Tibial nerve (tissue), 4 donors: Measurements from ENCODE around the gene C16orf96. TPM values are rescaled to one million over a fixed set of nuclear protein-coding genes. Genes with fewer than 3 reads are reported as not detected.

Experiments
- DNase-seq, 2 donors: peaks; one replicate each; pipeline ENCODE4 v3.0.0-alpha.2; 2019; ENCODE audit warnings: low spot score in 2 of 2
- H3K27ac ChIP-seq, 4 donors: fragments of 200-600 bp; sonication (generic) in 3 of 4; one replicate each; pipeline ENCODE4 v1.5.1; 2017 to 2019; ENCODE audit warnings: mild to moderate bottlenecking in 1 of 4
- H3K27me3 ChIP-seq, 2 donors: fragments of 200-600 bp; sonication (generic) in 1 of 2; one replicate each; pipeline versions ENCODE4 v1.5.1 to v1.6.0; 2017 to 2019
- H3K36me3 ChIP-seq, 3 donors: fragments of 200-600 bp; sonication (generic); one replicate each; pipeline ENCODE4 v1.5.1; 2018 to 2019
- H3K4me1 ChIP-seq, 4 donors: fragments of 200-600 bp; sonication (generic) in 3 of 4; one replicate each; pipeline ENCODE4 v1.5.1; 2017 to 2019
- H3K4me3 ChIP-seq, 4 donors: fragments of 200-600 bp; sonication (generic) in 3 of 4; one replicate each; pipeline ENCODE4 v1.5.1; 2017 to 2019; ENCODE audit warnings: mild to moderate bottlenecking in 1 of 4, moderate library complexity in 1 of 4
- H3K9me3 ChIP-seq, 4 donors: fragments of 200-600 bp; sonication (generic) in 3 of 4; one replicate each; pipeline ENCODE4 v1.5.1; 2017 to 2019
- EP300 ChIP-seq, 2 donors: sonication (generic); formaldehyde crosslinking; IDR thresholded peaks; one replicate each; pipeline ENCODE4 v1.6.1; 2017; ENCODE audit warnings: antibody characterized with exemption in 2 of 2, mild to moderate bottlenecking in 1 of 2
- POLR2A ChIP-seq, 2 donors: fragments of 450-650 bp; IDR thresholded peaks; one replicate each; pipeline ENCODE4 v1.6.1; 2017; ENCODE audit warnings: antibody characterized with exemption in 2 of 2, mild to moderate bottlenecking in 2 of 2, moderate library complexity in 2 of 2
- WGBS, 2 donors: methylation state at CpG; one replicate each; pipeline ENCODE4 v1.1.5; 2018; 5-methylcytosine and 5-hydroxymethylcytosine counted together
- total RNA-seq, 4 donors: library from RNA; depleted of rRNA; stranded (reverse); fragments of >200 nt; gene quantifications; one replicate each; pipeline ENCODE4 v1.1.0, GENCODE V29; 2016
- TF ChIP-seq, protein P1 (sequence below), 5 experiments: fragments of 200-600 bp in 3 of 5; fragments of 450-650 bp in 2 of 5; sonication (generic) in 3 of 5; IDR thresholded peaks; one replicate each; pipeline ENCODE4 v1.5.1; 2016 to 2019; ENCODE audit warnings: antibody characterized with exemption in 5 of 5, mild to moderate bottlenecking in 3 of 5, moderate library complexity in 2 of 5

Gene C16orf96
- total RNA-seq, 4 donors from 2014 or later = 0.20 to 0.21 TPM; not detected in 2

DNA sequence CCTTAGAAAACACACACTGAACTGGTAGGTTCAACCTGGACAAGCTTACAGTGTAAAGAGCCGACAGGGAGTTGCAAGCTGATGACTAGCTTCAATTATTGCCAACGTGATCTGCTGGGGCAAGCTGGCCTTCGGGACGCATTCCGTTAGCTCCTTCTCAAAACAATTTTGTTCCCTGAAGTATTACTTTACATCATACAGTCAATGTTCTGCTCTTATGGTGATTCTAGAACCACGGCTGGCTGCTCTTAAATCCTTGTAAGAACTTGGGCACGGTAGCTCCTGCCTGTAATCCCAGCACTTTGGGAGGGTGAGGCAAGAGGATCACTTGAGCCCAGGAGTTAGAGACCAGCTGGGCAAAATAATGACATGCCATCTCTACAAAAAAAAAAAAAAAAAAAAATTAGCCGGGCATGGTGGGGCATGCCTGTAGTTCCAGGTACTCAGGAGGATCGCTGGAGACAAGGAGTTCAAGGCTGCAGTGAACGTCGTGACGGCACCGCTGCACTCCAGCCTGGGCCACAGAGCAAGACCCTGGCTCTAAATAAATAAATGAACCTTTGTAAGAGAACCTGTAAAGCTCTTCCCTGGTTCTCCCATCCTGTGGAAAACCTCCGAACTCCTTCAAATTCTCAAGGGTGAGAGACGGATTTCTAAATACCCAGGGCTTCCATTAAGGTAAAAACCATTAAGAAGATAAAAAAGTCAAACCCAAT lies 19.6 kb upstream of the C16orf96 start:
- Histone ChIP-seq H3K4me3 (no peak overlapping the region), H3K9me3 (peaks cover 0 to 12% (median 0%) of the 10 kb centered on the region in 4 donors), H3K4me1 (peaks cover 0 to 25% (median 8%) of the 10 kb centered on the region in 4 donors), H3K36me3 (peaks cover 0 to 28% (median 0%) of the 10 kb centered on the region in 3 donors), H3K27ac (peak overlapping the region in 2 of 4 donors; percentile 84 to 97), H3K27me3 (no peaks in the 10 kb centered on the region)
- DNase-seq = no peak
- 85 to 86% methylated on average over 15 of the region's 15 CpGs for WGBS, 2 donors
- TF ChIP-seq, protein P1, sequence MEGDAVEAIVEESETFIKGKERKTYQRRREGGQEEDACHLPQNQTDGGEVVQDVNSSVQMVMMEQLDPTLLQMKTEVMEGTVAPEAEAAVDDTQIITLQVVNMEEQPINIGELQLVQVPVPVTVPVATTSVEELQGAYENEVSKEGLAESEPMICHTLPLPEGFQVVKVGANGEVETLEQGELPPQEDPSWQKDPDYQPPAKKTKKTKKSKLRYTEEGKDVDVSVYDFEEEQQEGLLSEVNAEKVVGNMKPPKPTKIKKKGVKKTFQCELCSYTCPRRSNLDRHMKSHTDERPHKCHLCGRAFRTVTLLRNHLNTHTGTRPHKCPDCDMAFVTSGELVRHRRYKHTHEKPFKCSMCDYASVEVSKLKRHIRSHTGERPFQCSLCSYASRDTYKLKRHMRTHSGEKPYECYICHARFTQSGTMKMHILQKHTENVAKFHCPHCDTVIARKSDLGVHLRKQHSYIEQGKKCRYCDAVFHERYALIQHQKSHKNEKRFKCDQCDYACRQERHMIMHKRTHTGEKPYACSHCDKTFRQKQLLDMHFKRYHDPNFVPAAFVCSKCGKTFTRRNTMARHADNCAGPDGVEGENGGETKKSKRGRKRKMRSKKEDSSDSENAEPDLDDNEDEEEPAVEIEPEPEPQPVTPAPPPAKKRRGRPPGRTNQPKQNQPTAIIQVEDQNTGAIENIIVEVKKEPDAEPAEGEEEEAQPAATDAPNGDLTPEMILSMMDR (IDR thresholded peaks at IDR 0.05) = no peak
- no peak for TF ChIP-seq EP300 (IDR thresholded peaks at IDR 0.05)
- no peak for TF ChIP-seq POLR2A (IDR thresholded peaks at IDR 0.05)

DNA sequence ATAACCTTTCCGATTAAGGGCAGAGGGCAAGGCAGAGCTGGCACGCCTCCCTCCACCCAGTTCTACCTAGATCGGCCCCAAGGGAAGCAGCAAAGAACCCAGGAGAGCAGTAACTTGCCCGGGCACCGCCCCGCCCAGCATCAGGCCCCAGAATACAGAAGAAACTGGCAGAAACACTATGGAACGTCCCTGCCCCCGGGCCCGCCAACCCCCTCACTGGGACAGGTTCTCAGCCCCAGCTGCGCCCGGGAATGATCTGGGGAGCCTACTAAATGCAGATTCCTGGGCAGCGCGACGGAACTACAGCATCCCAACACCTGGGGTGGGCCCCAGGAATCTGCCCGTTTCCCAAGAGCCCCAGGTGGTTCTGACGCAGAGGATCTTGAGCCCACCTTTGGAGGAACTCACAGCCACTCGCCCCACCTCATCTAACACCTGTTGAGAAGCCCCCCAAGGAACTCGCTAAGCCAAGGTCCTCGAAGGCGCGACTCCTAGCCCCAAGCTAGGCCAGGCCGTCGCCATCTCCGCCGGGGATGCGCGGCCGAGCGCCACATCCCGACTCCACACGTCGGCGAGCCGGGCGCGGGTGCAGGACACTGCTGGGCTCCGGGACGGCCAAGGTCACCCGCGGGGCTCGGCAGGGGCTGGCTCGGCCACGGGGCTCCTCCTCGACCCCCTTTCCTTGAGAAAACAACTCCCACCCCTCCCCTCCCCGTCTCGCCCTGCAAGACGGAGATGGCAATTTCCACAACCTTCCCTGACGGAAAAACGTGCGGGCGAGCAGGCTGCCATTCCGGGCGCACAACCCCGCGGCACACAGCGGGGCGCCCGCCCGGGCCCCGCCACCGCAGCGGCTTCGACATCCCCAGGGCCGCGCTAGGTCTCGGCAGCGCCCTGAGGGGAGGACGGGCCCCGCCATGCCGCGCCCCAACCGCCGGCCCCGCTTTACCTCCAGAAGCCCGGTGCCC lies 18.5 kb upstream of the C16orf96 start:
- H3K9me3 ChIP-seq = peaks cover 0 to 12% (median 0%) of the 10 kb centered on the region in 4 donors
- peak overlapping the region; percentile 81 to 100 (median 88) for H3K4me3 ChIP-seq
- peaks cover 0 to 17% (median 0%) of the 10 kb centered on the region in 3 donors for H3K36me3 ChIP-seq
- no peaks in the 10 kb centered on the region for H3K27me3 ChIP-seq
- DNase-seq = no peak
- H3K4me1 ChIP-seq = peaks cover 0 to 25% (median 8%) of the 10 kb centered on the region in 4 donors
- WGBS, 2 donors = 5 to 21% methylated on average over 28 to 35 of the region's 75 CpGs
- peak overlapping the region; percentile 84 to 97 (median 92) for H3K27ac ChIP-seq
- TF ChIP-seq, protein P1 (IDR thresholded peaks at IDR 0.05) = no peak
- no peak for TF ChIP-seq POLR2A (IDR thresholded peaks at IDR 0.05)
- peak in 1 of 2 donors; percentile 4 for TF ChIP-seq EP300 (IDR thresholded peaks at IDR 0.05)

DNA sequence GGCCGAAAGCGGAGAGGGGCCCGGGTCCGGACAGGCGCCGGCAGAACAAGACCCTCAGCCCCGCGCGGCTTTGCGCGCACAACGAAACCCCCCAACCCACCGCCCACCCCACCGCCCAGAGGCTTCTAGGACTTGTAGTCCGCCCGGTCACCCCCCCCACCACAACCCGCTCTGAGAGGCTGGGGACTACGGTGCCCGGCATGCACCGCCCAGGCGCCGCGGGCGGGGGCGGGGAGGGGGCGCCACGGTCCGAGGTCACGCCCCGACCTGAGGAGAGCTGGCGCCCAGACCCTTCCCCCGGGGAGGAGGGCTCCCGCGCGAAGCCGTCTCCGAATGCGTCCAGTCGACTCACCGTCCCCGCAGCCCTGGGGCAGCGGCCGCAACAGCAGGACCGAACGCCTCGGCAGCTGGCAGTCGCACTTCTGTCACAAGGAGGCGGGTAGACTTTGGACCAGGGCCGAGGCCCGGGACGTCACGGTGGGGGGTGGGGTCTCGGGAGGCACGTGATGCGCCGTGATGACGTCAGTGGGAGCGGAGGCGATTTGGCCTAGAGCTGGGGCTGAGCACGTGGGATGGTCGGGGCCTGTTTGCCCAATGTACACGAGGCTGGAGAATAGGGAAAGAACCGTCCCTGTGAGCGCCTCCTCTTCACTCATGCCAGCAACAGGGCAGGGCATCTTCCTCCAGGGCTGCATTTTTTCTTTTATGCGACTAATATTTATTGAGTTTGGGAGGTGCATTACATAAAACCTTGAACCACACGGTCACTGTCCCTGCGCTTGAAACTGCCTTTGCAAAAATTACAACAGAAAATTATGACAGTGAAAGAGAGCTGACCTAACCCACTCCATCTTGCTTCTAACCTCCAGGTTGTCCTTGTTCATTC lies 17.5 kb upstream of the C16orf96 start, which contains the start of gene CDIP1:
TSS of gene CDIP1 (minus strand) at position 424 of the 886 bp plus-strand sequence. CDS start 24,643 bp downstream, outside the sequence.
- TF ChIP-seq, protein P1 (IDR thresholded peaks at IDR 0.05) = peak in 3 of 5 experiments; percentile 2 to 68 (median 57)
- peak; percentile 79 to 97 for TF ChIP-seq POLR2A (IDR thresholded peaks at IDR 0.05)
- peak; percentile 89 to 98 for TF ChIP-seq EP300 (IDR thresholded peaks at IDR 0.05)
- peaks cover 0 to 7% (median 0%) of the 10 kb centered on the region in 3 donors for H3K36me3 ChIP-seq
- H3K27ac ChIP-seq = peak within 1 kb of the TSS; percentile 84 to 97 (median 92)
- H3K27me3 ChIP-seq = no peaks in the 10 kb centered on the region
- peak within 1 kb of the TSS; percentile 81 to 100 (median 88) for H3K4me3 ChIP-seq
- H3K9me3 ChIP-seq = peaks cover 0 to 12% (median 0%) of the 10 kb centered on the region in 4 donors
- 11% methylated on average over 20 of the region's 67 CpGs for WGBS, 2 donors
- H3K4me1 ChIP-seq = peaks cover 0 to 25% (median 8%) of the 10 kb centered on the region in 4 donors
- peak; percentile 97 to 98 for DNase-seq

DNA sequence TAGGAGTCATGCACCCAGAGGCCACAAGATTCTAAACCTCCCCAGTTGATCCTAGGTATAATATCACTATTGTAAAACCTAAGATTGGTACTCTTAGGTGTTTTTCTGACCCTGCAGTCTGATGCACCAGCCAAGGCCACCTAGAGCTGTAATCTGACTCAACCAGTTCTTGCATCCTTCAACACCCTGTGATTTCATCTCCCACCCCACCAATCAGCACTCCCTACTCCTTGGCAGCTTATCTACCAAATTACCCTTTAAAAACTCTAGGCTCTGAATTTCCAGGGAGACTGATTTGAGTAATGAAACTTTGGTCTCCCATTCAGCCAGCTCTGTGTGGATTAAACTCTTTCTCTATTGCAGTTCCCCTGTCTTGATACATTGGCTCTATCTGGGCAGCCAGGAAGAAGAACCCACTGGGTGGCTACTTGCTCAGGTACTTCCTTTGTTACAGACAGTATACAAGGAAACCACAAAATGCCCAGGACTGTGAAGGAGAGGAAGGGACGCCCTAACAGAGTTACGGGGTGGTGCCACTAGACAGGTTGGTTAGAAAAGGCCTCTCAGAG lies 16.3 kb upstream of the C16orf96 start:
- TF ChIP-seq, protein P1 (IDR thresholded peaks at IDR 0.05) = no peak
- TF ChIP-seq POLR2A (IDR thresholded peaks at IDR 0.05) (no peak), EP300 (IDR thresholded peaks at IDR 0.05) (no peak)
- Histone ChIP-seq H3K4me3 (no peak overlapping the region), H3K36me3 (peaks cover 0 to 6% (median 0%) of the 10 kb centered on the region in 3 donors), H3K9me3 (peaks cover 0 to 12% (median 0%) of the 10 kb centered on the region in 4 donors), H3K27me3 (no peaks in the 10 kb centered on the region), H3K4me1 (peaks cover 0 to 22% (median 8%) of the 10 kb centered on the region in 4 donors), H3K27ac (peak overlapping the region in 1 of 4 donors; percentile 97)
- WGBS, 2 donors = 94 to 96% methylated on average over 2 of the region's 2 CpGs
- DNase-seq = no peak
